HCT116 (cell line): Measurements from ENCODE around the gene RIMBP2. TPM values are rescaled to one million over a fixed set of nuclear protein-coding genes. Genes with fewer than 3 reads are reported as not detected.

ENCODE experiments used
- ATAC-seq: fragments of 200-7000 bp; cut with Tn5 transposase; 2 replicates; pipeline ENCODE4 v1.9.1; 2020; ENCODE audit warnings: mild to moderate bottlenecking, moderate library complexity
- BruUV-seq: library from RNA; stranded (reverse); fragments of 400-500 nt; replicated peaks from 2 replicates; lab custom pipeline; 2021; lab: Mats Ljungman, UMichigan
- CTCF ChIA-PET: fragments of 300-600 bp; sonication (Branson Sonifier 250); formaldehyde crosslinking; loops from one replicate; lab custom pipeline; 2021; ENCODE audit warnings: antibody characterized with exemption; lab: Charles Lee
- POLR2A ChIA-PET: fragments of 300-600, 350-600 bp; sonication (Branson Sonifier 250); formaldehyde crosslinking; loops from one replicate; lab custom pipeline; 2021; ENCODE audit warnings: antibody characterized with exemption; lab: Charles Lee
- RAD21 ChIA-PET, 2 experiments: fragments of 300-600 bp; sonication (Branson Sonifier 250); formaldehyde crosslinking; loops; one replicate each; lab custom pipeline; 2023; ENCODE audit warnings: low total read pairs in 2 of 2; ENCODE audit not compliant: uncharacterized antibody in 2 of 2, unreplicated experiment in 2 of 2, low non-redundant PET in 1 of 2; lab: Charles Lee
- DNase-seq: peaks from one replicate; pipeline ENCODE4 v3.0.0-alpha.2; 2010; ENCODE audit warnings: low read depth, low spot score
- H2AFZ ChIP-seq: fragments of 200-600 bp; shearing (Covaris generic), sonication (generic); 2 replicates; pipeline ENCODE4 v1.6.1; 2017; ENCODE audit warnings: low read depth, mixed run types, mixed read lengths, antibody characterized with exemption, low read length; ENCODE audit not compliant: poor library complexity, severe bottlenecking
- H3K27ac ChIP-seq: 2 replicates; pipeline ENCODE4 v1.5.1; 2012; ENCODE audit warnings: low read depth, low read length
- H3K27me3 ChIP-seq: fragments of 200-600 bp; sonication (generic); 2 replicates; pipeline ENCODE4 v1.6.1; 2016; ENCODE audit warnings: mixed run types, low read length, mixed read lengths; ENCODE audit not compliant: insufficient read depth
- H3K36me3 ChIP-seq, 2 experiments: fragments of 200-500 bp in 1 of 2; fragments of 200-600 bp in 1 of 2; sonication (Bioruptor generic) in 1 of 2; sonication (generic) in 1 of 2; 2 replicates each; pipeline versions ENCODE4 v1.5.1 to v1.6.1; 2014 to 2016; ENCODE audit warnings: low read length in 2 of 2, inconsistent platforms in 1 of 2, mixed read lengths in 1 of 2, mixed run types in 1 of 2; ENCODE audit not compliant: insufficient read depth in 2 of 2, control insufficient read depth in 1 of 2
- H3K4me1 ChIP-seq, 2 experiments: fragments of 200-600 bp in 1 of 2; sonication (generic) in 1 of 2; 2 replicates each; pipeline versions ENCODE4 v1.5.1 to v1.6.1; 2012 to 2017; ENCODE audit warnings: low read length in 2 of 2, inconsistent platforms in 1 of 2, mild to moderate bottlenecking in 1 of 2, mixed read lengths in 1 of 2, mixed run types in 1 of 2, moderate library complexity in 1 of 2; ENCODE audit not compliant: insufficient read depth in 2 of 2, control insufficient read depth in 1 of 2
- H3K4me2 ChIP-seq: fragments of 200-600 bp; sonication (generic); 2 replicates; pipeline ENCODE4 v1.6.1; 2017; ENCODE audit warnings: mixed run types, low read length, mixed read lengths
- H3K4me3 ChIP-seq, 2 experiments: fragments of 200-600 bp in 1 of 2; sonication (generic) in 1 of 2; replicated peaks in 1 of 2; 2 replicates each; pipeline ENCODE4 v1.5.1; 2011 to 2016; ENCODE audit warnings: low read length in 2 of 2, control low read depth in 1 of 2, low read depth in 1 of 2, mild to moderate bottlenecking in 1 of 2, mixed read lengths in 1 of 2, mixed run types in 1 of 2
- H3K79me2 ChIP-seq: fragments of 200-600 bp; sonication (generic); 2 replicates; pipeline ENCODE4 v1.6.1; 2017; ENCODE audit warnings: mild to moderate bottlenecking, mixed run types, low read length, moderate library complexity, mixed read lengths; ENCODE audit not compliant: insufficient read depth
- H3K9ac ChIP-seq: fragments of 200-600 bp; sonication (generic); 2 replicates; pipeline ENCODE4 v1.6.1; 2016; ENCODE audit warnings: low read length, mixed read lengths
- H3K9me2 ChIP-seq: fragments of 200-600 bp; sonication (generic), shearing (Covaris generic); 2 replicates; pipeline ENCODE4 v1.6.1; 2017; ENCODE audit warnings: mixed run types, mild to moderate bottlenecking, moderate library complexity; ENCODE audit not compliant: insufficient read depth
- H3K9me3 ChIP-seq, 2 experiments: fragments of 200-500 bp in 1 of 2; fragments of 200-600 bp in 1 of 2; sonication (Bioruptor generic) in 1 of 2; sonication (generic) in 1 of 2; 2 replicates each; pipeline ENCODE4 v1.6.1; 2014 to 2017; ENCODE audit warnings: low read length in 2 of 2, mixed read lengths in 2 of 2, inconsistent platforms in 1 of 2, low read depth in 1 of 2, mild to moderate bottlenecking in 1 of 2, mixed run types in 1 of 2, moderate library complexity in 1 of 2; ENCODE audit not compliant: control insufficient read depth in 1 of 2, insufficient read depth in 1 of 2
- H4K20me1 ChIP-seq: fragments of 200-600 bp; sonication (generic), shearing (Covaris generic); 2 replicates; pipeline ENCODE4 v1.6.1; 2017; ENCODE audit warnings: mixed run types, mild to moderate bottlenecking, moderate library complexity; ENCODE audit not compliant: insufficient read depth
- CBX3 ChIP-seq: IDR thresholded peaks from 2 replicates; pipeline ENCODE4 v1.6.1; 2012; ENCODE audit warnings: low read depth
- CEBPB ChIP-seq: IDR thresholded peaks from 2 replicates; pipeline ENCODE4 v1.6.1; 2012; ENCODE audit warnings: low read depth
- ELF1 ChIP-seq: IDR thresholded peaks from 2 replicates; pipeline ENCODE4 v1.6.1; 2012; ENCODE audit warnings: low read depth, borderline replicate concordance
- EZH2phosphoT487 ChIP-seq: fragments of 200-600 bp; IDR thresholded peaks from 2 replicates; pipeline ENCODE4 v1.6.1; 2018; ENCODE audit warnings: antibody characterized with exemption, borderline replicate concordance
- FOSL1 ChIP-seq: IDR thresholded peaks from 2 replicates; pipeline ENCODE4 v1.6.1; 2012; ENCODE audit warnings: low read depth
- POLR2A ChIP-seq: IDR thresholded peaks from 2 replicates; pipeline ENCODE4 v1.7.0; 2011; ENCODE audit warnings: borderline replicate concordance; ENCODE audit not compliant: insufficient read depth, insufficient read length; ENCODE audit errors: extremely low read depth
- SRF ChIP-seq: IDR thresholded peaks from 2 replicates; pipeline ENCODE4 v1.6.1; 2012; ENCODE audit warnings: low read depth
- ZFX ChIP-seq: fragments of 450-650 bp; IDR thresholded peaks from 2 replicates; pipeline ENCODE4 v1.6.1; 2017
- intact Hi-C: fragments of 100-400 bp; cut with micrococcal nuclease; formaldehyde crosslinking; loops from 2 replicates; pipeline ENCODE4 v1.10.0; 2022
- total RNA-seq: library from RNA; stranded (reverse); gene quantifications from one replicate; pipeline ENCODE4 v1.2.1, GENCODE V29; 2021; ENCODE audit not compliant: unreplicated experiment
- TF ChIP-seq, protein P1 (sequence below): IDR thresholded peaks from 2 replicates; pipeline ENCODE4 v1.6.1; 2011; ENCODE audit warnings: mild to moderate bottlenecking, low read length, moderate library complexity; ENCODE audit not compliant: insufficient replicate concordance; ENCODE audit errors: extremely low read depth
- TF ChIP-seq, protein P2 (sequence below): IDR thresholded peaks from 2 replicates; pipeline ENCODE4 v1.6.1; 2012

Gene RIMBP2
- total RNA-seq, 1 experiment from 2014 or later: not detected

DNA sequence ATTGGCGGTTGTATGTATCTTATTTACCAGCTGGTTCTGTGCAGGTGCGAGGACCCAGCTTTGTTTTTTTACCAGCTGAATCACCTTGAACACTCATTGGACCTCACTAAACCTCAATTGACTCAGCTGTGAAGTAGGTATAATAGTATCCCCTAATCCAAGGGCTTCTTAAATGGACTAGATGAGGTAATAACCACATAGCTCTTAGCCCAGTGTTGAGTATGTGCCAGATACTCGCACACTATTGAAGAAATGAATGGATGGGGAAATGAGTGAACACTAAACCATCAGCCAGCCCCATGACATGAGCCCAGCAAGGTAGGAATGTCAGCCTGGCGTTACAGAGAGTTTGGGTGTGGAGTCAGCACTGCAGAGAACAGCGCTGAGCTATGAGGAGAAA is 79.7 kb downstream of the RIMBP2 start:
- H3K79me2 ChIP-seq: no peaks in the 10 kb centered on the region
- ChIA-PET POLR2A (no interaction called here), RAD21 (no interaction called here), CTCF (no interaction called here)
- DNase-seq: no peak
- H3K9me2 ChIP-seq: no peaks in the 10 kb centered on the region
- H3K27ac ChIP-seq: no peak overlapping the region
- TF ChIP-seq, protein P1, sequence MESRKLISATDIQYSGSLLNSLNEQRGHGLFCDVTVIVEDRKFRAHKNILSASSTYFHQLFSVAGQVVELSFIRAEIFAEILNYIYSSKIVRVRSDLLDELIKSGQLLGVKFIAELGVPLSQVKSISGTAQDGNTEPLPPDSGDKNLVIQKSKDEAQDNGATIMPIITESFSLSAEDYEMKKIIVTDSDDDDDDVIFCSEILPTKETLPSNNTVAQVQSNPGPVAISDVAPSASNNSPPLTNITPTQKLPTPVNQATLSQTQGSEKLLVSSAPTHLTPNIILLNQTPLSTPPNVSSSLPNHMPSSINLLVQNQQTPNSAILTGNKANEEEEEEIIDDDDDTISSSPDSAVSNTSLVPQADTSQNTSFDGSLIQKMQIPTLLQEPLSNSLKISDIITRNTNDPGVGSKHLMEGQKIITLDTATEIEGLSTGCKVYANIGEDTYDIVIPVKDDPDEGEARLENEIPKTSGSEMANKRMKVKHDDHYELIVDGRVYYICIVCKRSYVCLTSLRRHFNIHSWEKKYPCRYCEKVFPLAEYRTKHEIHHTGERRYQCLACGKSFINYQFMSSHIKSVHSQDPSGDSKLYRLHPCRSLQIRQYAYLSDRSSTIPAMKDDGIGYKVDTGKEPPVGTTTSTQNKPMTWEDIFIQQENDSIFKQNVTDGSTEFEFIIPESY: no peak
- TF ChIP-seq POLR2A (no peak), CEBPB (no peak), FOSL1 (no peak), ELF1 (no peak), ZFX (no peak)
- H3K36me3 ChIP-seq: no peaks in the 10 kb centered on the region
- no peak overlapping the region for H3K4me2 ChIP-seq
- H2AFZ ChIP-seq: no peak overlapping the region
- no peak overlapping the region for H3K9ac ChIP-seq
- H3K4me1 ChIP-seq: no peaks in the 10 kb centered on the region
- no peaks in the 10 kb centered on the region for H4K20me1 ChIP-seq
- ATAC-seq: no peak
- BruUV-seq: no TSS peak
- intact Hi-C loops: no loop called here
- no peak overlapping the region for H3K4me3 ChIP-seq
- no peaks in the 10 kb centered on the region for H3K9me3 ChIP-seq
- peaks cover 53% of the 10 kb centered on the region for H3K27me3 ChIP-seq

DNA sequence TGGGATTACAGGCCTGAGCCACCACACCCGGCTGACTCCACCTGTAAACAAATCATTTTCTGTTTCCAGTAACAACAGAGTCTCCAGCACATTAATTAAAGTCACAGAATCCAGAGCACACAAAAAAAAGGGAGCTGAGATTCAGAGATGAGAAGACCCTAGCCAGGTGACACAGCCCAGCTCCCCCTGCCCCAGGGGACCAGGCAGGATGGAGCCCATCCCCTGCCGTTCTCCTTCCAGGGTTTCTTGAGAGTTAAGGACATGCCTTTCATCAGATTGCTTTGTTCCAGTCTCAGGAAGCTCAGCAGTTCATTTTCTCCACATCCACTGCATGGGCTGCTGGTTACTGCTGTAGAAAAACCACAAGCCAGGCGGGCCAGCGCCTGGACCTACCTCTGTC is 81.2 kb downstream of the RIMBP2 start:
- Histone ChIP-seq H3K27ac (no peak overlapping the region), H3K9ac (no peak overlapping the region), H3K4me1 (no peaks in the 10 kb centered on the region), H3K79me2 (no peaks in the 10 kb centered on the region), H3K36me3 (no peaks in the 10 kb centered on the region), H3K9me3 (no peaks in the 10 kb centered on the region), H2AFZ (no peak overlapping the region), H3K9me2 (no peaks in the 10 kb centered on the region), H4K20me1 (no peaks in the 10 kb centered on the region), H3K4me3 (no peak overlapping the region), H3K4me2 (no peak overlapping the region), H3K27me3 (peaks cover 61% of the 10 kb centered on the region)
- DNase-seq (no peak), ATAC-seq (no peak)
- ChIA-PET POLR2A (no interaction called here), CTCF (no interaction called here), RAD21 (no interaction called here)
- no TSS peak for BruUV-seq
- TF ChIP-seq EZH2phosphoT487 (no peak), FOSL1 (no peak), SRF (no peak), CBX3 (no peak)
- TF ChIP-seq, protein P2, sequence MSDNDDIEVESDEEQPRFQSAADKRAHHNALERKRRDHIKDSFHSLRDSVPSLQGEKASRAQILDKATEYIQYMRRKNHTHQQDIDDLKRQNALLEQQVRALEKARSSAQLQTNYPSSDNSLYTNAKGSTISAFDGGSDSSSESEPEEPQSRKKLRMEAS: no peak
- intact Hi-C loops: no loop called here
